Adrenal gland (tissue), 12 donors: ENCODE data around the gene ANO6. TPM values are rescaled to one million over a fixed set of nuclear protein-coding genes. Genes with fewer than 3 reads are reported as not detected.

Experiments
- DNase-seq, 7 donors: peaks; one replicate each; pipeline ENCODE4 v3.0.0-alpha.2; 2019 to 2020
- H3K27ac ChIP-seq, 5 donors: fragments of 200-600 bp; sonication (generic) in 4 of 5; 1 replicate in 3 of 5; 2 replicates in 2 of 5; pipeline versions ENCODE4 v1.5.1 to v1.8.0; 2016 to 2020; ENCODE audit warnings: mild to moderate bottlenecking in 1 of 5
- H3K27me3 ChIP-seq: fragments of 200-600 bp; 2 replicates; pipeline ENCODE4 v1.8.0; 2021
- H3K36me3 ChIP-seq, 2 donors: fragments of 200-600 bp; replicated peaks in 1 of 2; 1 replicate in 1 of 2; 2 replicates in 1 of 2; pipeline versions ENCODE4 v1.5.1 to v1.8.0; 2018 to 2022
- H3K4me1 ChIP-seq, 2 donors: fragments of 200-600 bp; replicated peaks in 1 of 2; 1 replicate in 1 of 2; 2 replicates in 1 of 2; pipeline versions ENCODE4 v1.5.1 to v1.8.0; 2018 to 2021
- H3K4me3 ChIP-seq, 4 donors: fragments of 200-600 bp; sonication (generic) in 3 of 4; one replicate each; pipeline ENCODE4 v1.5.1; 2016 to 2018
- H3K9me3 ChIP-seq, 3 donors: fragments of 200-600 bp; sonication (generic) in 1 of 3; replicated peaks in 1 of 3; 1 replicate in 2 of 3; 2 replicates in 1 of 3; pipeline versions ENCODE4 v1.5.1 to v1.8.0; 2016 to 2021
- POLR2A ChIP-seq, 2 donors: fragments of 450-650 bp; IDR thresholded peaks; one replicate each; pipeline ENCODE4 v1.6.1; 2017; ENCODE audit warnings: antibody characterized with exemption in 2 of 2, mild to moderate bottlenecking in 2 of 2, moderate library complexity in 1 of 2
- WGBS, 4 donors: extraction: QIAGEN DNeasy Blood & Tissue Kit in 2 of 4; methylation state at CpG; one replicate each; pipeline versions ENCODE4 v1.1.5 to v1.1.7; 2013 to 2017; 5-methylcytosine and 5-hydroxymethylcytosine counted together
- intact Hi-C, 2 donors: fragments of 100-400 bp; cut with DNase I; formaldehyde crosslinking; loops; one replicate each; pipeline versions ENCODE4 v1.14.1 to v1.15.0; 2022 to 2023
- polyA plus RNA-seq, 3 donors: library from polyadenylated mRNA; stranded (reverse); fragments of 200-250 nt in 2 of 3; fragments of 350-450 nt in 1 of 3; fragmentation: Illumina TruSeq in 1 of 3; extraction: RNeasy Lipid Tissue Mini Kit (QIAGEN cat#74804) in 1 of 3; gene quantifications; one replicate each; pipeline ENCODE4 v1.2.3, GENCODE V29; 2013 to 2014
- total RNA-seq, 9 donors: library from RNA; depleted of rRNA in 4 of 9; stranded (reverse); fragments of >200 nt in 4 of 9; fragments of 120-200 nt in 1 of 9; fragmentation: NEBNext Ultra II Directional in 1 of 9; extraction: Animal tissue kit (Norgen Biotek cat#: 25700) in 1 of 9; gene quantifications; one replicate each; pipeline versions ENCODE4 v1.1.0 to v1.2.4, GENCODE V29; 2013 to 2023
- TF ChIP-seq, protein P1 (sequence below), 6 experiments: fragments of 450-650 bp in 4 of 6; fragments of 200-600 bp in 2 of 6; sonication (generic) in 1 of 6; IDR thresholded peaks; 1 replicate in 5 of 6; 2 replicates in 1 of 6; pipeline versions ENCODE4 v1.5.1 to v1.8.0; 2016 to 2021; ENCODE audit warnings: antibody characterized with exemption in 6 of 6, mild to moderate bottlenecking in 2 of 6, moderate library complexity in 1 of 6
- donor health status: healthy with polysubstance abuse.
- donor health status: Bipolar disorder and iron deficiency.
- donor health status: DM: yes; HTN: yes; CAD: no.
- donor health status: DM: no; HTN: no; CAD: no.
- donor health status: DM: no; HTN: no; CAD: no.
- donor health status: DM: yes; HTN: yes; CAD: no.

Gene ANO6
- total and polyA plus RNA-seq, 12 donors: 7.5 to 92.3 (median 54.4) TPM

DNA sequence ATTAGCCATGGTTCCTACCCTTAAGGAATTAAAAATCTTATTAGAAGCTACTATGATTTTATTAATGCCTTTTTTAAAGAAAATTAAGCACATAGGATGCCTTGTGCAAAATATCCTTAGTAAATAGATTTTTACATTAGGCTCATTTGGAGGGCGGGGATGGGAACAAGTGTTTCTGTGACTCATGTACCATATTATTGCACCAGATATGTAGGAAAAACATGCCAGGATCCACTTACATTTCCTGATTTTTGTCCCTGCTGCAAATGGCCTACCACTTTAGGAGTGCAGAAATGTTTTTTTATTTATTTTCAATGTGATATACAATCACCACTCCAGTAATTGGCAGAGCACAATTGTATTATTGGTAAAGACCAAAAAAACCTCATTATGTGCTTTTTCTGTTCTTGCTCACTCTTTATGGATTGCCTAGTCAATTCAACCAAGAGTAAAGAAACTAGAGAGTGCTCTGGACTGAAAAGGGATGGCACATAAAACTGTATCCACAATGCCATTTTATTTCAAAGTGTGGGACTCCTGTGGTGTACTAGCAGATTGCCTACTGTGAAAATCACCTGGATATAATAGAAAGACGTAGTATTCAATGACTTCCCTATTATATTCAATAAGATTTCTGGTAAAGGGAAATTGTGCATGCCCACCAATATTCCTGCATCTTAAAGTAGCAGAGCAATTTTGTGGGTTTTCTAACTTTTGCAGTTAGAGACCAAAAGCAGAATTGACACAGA, 86.9 kb downstream of the ANO6 start:
- H3K9me3 ChIP-seq: no peaks in the 10 kb centered on the region
- H3K27ac ChIP-seq: no peak overlapping the region
- intact Hi-C loops: no loop called here
- H3K27me3 ChIP-seq: no peaks in the 10 kb centered on the region
- WGBS, 4 donors: 94 to 96% (median 96%) methylated on average over 2 of the region's 2 CpGs
- H3K4me1 ChIP-seq: peaks cover 16 to 42% of the 10 kb centered on the region in 2 donors
- no peak overlapping the region for H3K4me3 ChIP-seq
- TF ChIP-seq, protein P1, sequence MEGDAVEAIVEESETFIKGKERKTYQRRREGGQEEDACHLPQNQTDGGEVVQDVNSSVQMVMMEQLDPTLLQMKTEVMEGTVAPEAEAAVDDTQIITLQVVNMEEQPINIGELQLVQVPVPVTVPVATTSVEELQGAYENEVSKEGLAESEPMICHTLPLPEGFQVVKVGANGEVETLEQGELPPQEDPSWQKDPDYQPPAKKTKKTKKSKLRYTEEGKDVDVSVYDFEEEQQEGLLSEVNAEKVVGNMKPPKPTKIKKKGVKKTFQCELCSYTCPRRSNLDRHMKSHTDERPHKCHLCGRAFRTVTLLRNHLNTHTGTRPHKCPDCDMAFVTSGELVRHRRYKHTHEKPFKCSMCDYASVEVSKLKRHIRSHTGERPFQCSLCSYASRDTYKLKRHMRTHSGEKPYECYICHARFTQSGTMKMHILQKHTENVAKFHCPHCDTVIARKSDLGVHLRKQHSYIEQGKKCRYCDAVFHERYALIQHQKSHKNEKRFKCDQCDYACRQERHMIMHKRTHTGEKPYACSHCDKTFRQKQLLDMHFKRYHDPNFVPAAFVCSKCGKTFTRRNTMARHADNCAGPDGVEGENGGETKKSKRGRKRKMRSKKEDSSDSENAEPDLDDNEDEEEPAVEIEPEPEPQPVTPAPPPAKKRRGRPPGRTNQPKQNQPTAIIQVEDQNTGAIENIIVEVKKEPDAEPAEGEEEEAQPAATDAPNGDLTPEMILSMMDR (IDR thresholded peaks at IDR 0.05): no peak
- TF ChIP-seq POLR2A (IDR thresholded peaks at IDR 0.05): no peak
- DNase-seq: no peak
- H3K36me3 ChIP-seq: peaks cover 0 to 2% of the 10 kb centered on the region in 2 donors

DNA sequence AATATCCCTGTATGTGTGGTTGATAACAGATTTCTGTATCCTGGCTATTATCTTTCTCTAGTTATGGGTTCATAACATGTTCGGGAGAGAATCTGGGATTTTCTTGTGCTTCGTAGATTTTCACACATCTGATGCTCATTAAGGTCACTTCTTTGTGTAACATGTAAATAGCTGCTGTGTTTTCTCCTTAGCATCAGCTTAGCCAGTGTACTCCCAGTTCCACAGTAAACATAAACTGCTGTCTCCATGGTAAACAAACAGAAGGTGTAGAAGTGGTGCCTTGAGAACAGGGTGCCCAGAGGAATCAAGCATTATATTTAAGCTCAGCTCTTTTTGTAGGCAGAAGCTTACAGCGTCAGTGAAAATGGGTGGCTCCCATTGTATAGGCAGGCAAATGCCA, 88.0 kb downstream of the ANO6 start:
- intact Hi-C loops: no loop called here
- no peak for TF ChIP-seq POLR2A (IDR thresholded peaks at IDR 0.05)
- TF ChIP-seq, protein P1 (IDR thresholded peaks at IDR 0.05): no peak
- Histone ChIP-seq H3K9me3 (no peaks in the 10 kb centered on the region), H3K4me1 (peaks cover 8 to 31% of the 10 kb centered on the region in 2 donors), H3K4me3 (no peak overlapping the region), H3K27me3 (no peaks in the 10 kb centered on the region), H3K36me3 (peaks cover 0 to 2% of the 10 kb centered on the region in 2 donors), H3K27ac (peak overlapping the region in 1 of 5 donors; percentile 31)
- 77 to 82% (median 81%) methylated on average over 3 of the region's 3 CpGs for WGBS, 4 donors
- no peak for DNase-seq

DNA sequence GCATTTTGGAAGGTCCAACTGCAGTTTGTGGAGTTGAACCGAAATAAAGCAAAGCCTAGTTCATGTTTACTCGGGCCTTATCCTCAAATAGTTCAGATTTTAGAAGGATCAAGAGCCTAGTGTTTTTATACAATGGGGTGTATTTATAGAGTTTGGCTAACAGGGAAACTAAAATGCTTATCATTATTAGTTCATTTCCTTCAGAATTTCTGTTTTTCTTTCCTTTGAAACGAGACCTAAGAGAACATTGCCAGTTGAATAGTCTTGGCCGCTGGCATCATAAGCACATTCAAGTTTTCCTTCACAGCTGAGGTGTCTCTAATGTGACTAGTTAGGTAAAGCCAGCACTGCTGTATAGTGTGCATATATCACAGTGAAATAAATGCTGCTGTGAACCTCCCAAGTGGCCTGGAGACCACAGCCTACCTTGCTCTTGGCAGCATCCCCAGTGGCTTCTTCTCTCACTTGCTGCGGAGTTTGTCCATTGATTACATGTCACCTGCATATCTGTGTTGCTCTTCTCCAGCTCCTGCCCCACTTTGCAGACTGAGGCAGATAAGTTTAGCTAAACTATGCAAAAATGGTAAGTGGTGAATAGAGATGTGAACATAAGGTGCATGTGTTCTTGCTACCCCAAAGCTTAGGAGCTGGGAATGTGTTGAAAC, 88.8 kb downstream of the ANO6 start:
- no peak for TF ChIP-seq POLR2A (IDR thresholded peaks at IDR 0.05)
- TF ChIP-seq, protein P1 (IDR thresholded peaks at IDR 0.05): no peak
- no peak for DNase-seq
- Histone ChIP-seq H3K4me1 (peaks cover 1 to 30% of the 10 kb centered on the region in 2 donors), H3K27ac (peak overlapping the region in 2 of 5 donors; percentile 31 to 33), H3K9me3 (no peaks in the 10 kb centered on the region), H3K4me3 (no peak overlapping the region), H3K36me3 (peaks cover 0 to 2% of the 10 kb centered on the region in 2 donors), H3K27me3 (no peaks in the 10 kb centered on the region)
- intact Hi-C loops: no loop called here
- WGBS, 4 donors: 73 to 79% (median 76%) methylated on average over 5 of the region's 5 CpGs

DNA sequence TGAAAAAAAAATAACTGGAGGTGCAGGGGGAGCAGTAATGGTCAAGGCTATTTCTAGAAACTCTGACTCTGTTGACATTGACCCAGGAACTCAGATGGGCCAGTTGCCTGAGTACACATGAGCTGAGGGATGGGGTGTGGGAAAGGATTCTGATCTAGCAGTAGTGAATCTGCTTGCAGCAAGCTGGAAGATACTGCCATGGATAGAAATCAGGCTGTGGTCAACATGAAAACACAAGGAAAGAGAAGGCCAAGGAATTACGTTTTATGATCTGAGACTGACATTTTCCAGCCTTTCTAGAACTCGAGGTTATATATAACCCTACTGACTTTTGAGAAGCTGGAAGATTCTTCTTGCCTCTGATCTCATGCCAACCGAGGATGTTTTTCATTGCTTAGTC, 90.0 kb downstream of the ANO6 start:
- TF ChIP-seq, protein P1 (IDR thresholded peaks at IDR 0.05): no peak
- TF ChIP-seq POLR2A (IDR thresholded peaks at IDR 0.05): no peak
- intact Hi-C loops: no loop called here
- H3K27me3 ChIP-seq: no peaks in the 10 kb centered on the region
- H3K36me3 ChIP-seq: peaks cover 0 to 2% of the 10 kb centered on the region in 2 donors
- H3K4me3 ChIP-seq: no peak overlapping the region
- DNase-seq: no peak
- no peaks in the 10 kb centered on the region for H3K9me3 ChIP-seq
- 45 to 73% (median 64%) methylated on average over 3 of the region's 3 CpGs for WGBS, 4 donors
- no peak overlapping the region for H3K27ac ChIP-seq
- H3K4me1 ChIP-seq: peaks cover 7 to 38% of the 10 kb centered on the region in 2 donors
